Measurements from ENCODE around the gene PSMB2.

PSMB2 gene

GRCh38 chr1:35642471-35642955 lies 1.2 kb upstream of the PSMB2 start:
- DNase-seq (ENCODE audit: low read depth) = peak; percentile 56

DNA sequence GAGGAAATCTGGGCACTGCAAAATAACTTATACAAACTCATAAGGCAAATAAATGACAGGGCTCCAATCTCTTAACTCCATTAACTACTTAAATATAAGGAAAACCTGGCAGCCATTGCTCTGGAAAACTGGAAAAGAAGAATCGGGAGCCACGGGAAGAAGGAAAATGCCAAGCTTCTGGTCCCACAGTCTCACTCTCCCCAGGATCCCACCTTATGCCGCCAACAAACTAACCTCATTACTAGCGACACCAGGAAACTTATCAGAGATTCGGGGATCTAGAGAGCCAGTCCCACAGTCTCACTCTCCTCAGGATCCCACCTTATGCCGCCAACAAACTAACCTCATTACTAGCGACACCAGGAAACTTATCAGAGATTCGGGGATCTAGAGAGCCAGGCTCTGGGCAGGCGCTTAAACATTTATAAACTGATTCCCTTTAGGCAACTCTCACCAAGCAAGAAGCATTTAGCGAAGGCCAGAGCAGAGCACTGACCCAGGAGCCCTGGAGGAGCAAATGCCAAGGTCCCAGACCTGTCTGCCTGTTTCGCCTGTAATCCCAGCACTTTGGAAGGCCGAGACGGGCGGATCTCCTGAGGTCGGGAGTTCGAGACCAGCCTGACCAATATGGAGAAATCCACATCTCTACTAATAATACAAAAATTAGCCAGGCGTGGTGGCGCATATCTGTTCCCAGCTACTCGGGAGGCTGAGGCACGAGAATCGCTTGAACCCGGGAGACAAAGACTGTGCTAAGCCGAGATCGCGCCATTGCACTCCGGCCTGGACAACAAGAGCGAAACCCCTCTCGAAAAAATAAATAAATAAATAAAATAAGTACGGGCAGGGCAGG lies 720 bp downstream of the PSMB2 start:
- DNase-seq (ENCODE audit: low read depth) = no peak

- DNase-seq (ENCODE audit: low read depth) = no peak
These were observed 3.9 kb downstream of the PSMB2 start for GRCh38 chr1:35637401-35637809.

- no peak for DNase-seq (ENCODE audit: low read depth)
These were observed 7.8 kb downstream of the PSMB2 start for GRCh38 chr1:35633547-35633946.

- no peak for DNase-seq (ENCODE audit: low read depth)
These were observed 9.9 kb downstream of the PSMB2 start for GRCh38 chr1:35631396-35631795.

DNA sequence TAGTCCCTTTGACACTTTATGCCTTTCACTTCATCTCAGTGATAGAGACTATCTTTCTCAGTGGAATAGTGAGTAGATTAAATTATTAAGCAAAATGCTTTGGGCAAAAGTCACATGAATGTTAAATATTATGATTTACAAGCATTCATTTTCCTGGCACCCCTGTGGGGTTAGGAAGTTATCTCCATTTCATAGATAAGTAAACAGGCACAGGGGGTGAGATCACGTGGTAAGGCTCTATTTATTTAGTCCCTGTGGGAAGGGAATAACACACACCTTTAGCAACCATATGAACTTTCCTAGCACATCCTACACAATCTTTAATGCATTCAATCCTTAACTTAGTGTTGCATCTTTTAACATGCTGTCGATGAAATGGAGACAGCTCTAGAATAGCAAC lies 12.3 kb downstream of the PSMB2 start:
- no peak for DNase-seq (ENCODE audit: low read depth)

- DNase-seq (ENCODE audit: low read depth) = no peak
These were observed 17.5 kb downstream of the PSMB2 start for GRCh38 chr1:35623832-35624231.

GRCh38 chr1:35622510-35623178 lies 18.7 kb downstream of the PSMB2 start:
- DNase-seq (ENCODE audit: low read depth) = no peak

- DNase-seq (ENCODE audit: low read depth) = no peak
These were observed 21.8 kb downstream of the PSMB2 start for GRCh38 chr1:35619237-35620121.

DNA sequence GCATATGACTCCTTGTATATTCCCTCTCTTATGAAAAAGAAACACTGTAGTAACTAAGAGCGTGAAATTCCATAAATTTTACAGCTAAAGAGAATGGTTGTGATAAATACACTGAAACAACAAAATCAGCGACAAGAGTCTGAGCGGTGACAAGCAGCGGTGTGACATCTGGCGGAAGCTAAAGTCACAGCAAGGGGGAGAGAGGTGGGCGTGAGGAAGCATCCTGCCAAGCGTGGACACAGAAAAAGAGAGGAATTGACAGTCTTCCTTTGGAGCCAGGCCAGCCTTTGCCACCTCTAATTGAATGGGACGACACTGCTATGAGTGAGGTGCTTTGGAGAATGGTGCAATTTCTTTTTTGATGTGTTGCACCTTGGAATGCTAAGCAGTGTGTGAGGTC lies 25.9 kb downstream of the PSMB2 start:
- no peak for DNase-seq (ENCODE audit: low read depth)

- no peak for DNase-seq (ENCODE audit: low read depth)
These were observed 29.7 kb downstream of the PSMB2 start for GRCh38 chr1:35611655-35612054.

- no peak for DNase-seq (ENCODE audit: low read depth)
These were observed 35.5 kb downstream of the PSMB2 start for GRCh38 chr1:35605867-35606182.

GRCh38 chr1:35605071-35605866 lies 36.1 kb downstream of the PSMB2 start:
- no peak for DNase-seq (ENCODE audit: low read depth)

DNA sequence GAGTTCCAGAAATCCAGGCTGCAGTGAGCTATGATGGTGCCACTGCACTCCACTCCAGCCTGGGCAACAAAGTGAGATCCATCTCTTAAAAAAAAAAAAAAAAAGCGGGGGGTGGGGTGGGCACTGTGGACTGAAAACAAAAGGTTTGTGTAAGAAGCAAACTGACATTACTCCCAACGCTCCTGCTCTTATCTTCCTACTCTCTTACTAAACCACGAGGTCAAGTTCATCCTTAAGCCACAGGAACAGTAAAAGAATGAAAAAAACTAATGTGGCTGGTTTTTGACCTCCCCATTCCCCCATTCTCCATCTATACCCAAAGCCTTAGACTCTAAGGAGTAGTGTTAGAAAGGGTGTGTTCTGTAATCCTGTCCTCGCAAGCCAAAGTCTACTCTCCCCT lies 37.4 kb downstream of the PSMB2 start:
- no peak for DNase-seq (ENCODE audit: low read depth)

DNA sequence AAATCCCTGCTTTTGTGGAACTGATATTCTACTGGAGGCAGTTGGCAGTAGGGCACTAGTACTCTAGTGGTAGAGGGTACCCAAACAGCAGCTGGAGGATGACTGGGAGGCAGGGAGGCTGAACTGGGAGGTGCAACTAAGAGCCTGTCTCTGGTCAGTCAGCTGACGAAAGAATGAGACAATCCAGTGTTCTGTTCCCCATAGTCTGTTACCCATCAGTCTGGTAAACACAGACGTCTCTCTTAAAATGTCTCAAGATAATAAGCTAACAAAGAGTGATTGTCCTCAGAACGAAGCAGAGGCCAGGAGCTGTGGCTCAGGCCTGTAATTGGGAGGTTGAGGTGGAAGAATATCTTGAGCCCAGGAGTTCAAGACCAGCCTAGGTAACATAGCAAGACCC lies 37.9 kb downstream of the PSMB2 start:
- DNase-seq (ENCODE audit: low read depth) = no peak

DNA sequence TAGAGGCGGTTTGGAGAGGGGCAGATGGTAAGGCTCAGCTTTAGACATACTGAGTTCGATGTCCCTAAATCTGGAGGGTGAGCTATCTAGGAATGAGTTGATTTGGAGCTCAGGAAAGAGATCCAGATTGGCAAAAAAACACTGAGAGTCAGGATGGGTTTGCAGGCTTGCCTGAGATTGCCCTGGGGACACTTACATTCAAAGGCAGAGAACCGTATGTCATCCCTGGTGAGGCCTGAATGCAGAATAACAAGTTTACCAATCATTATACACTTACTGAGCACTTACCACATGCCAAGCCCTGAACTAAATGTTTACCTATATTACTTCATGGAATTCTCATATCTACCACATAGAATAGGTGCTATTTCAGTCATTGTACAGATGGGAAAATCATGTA lies 40.7 kb downstream of the PSMB2 start:
- no peak for DNase-seq (ENCODE audit: low read depth)

GRCh38 chr1:35599411-35599810 lies 41.9 kb downstream of the PSMB2 start:
- DNase-seq (ENCODE audit: low read depth) = no peak

- DNase-seq (ENCODE audit: low read depth) = no peak
These were observed 42.4 kb downstream of the PSMB2 start for GRCh38 chr1:35598895-35599294.

DNA sequence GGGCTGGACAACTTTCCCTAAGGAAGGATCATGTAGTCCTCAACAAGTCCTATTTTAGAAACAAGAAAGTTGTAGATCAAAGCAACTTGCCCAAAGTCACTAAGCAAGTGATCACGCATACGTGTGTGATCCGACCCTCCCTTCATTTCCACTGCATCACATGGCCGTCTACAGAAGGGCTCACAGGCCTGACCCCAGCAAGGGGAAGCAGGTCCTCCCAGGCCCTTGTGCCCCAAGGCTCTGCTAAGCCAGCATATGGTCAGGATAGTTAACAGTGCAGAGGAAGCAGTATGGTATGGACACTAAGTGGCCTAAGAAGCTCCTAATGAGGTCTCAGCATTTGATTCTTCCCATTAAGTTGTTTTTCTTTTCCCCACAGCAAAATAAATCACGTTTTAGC lies 43.5 kb downstream of the PSMB2 start:
- DNase-seq (ENCODE audit: low read depth) = no peak

GRCh38 chr1:35595684-35596083 lies 45.6 kb downstream of the PSMB2 start:
- no peak for DNase-seq (ENCODE audit: low read depth)

DNA sequence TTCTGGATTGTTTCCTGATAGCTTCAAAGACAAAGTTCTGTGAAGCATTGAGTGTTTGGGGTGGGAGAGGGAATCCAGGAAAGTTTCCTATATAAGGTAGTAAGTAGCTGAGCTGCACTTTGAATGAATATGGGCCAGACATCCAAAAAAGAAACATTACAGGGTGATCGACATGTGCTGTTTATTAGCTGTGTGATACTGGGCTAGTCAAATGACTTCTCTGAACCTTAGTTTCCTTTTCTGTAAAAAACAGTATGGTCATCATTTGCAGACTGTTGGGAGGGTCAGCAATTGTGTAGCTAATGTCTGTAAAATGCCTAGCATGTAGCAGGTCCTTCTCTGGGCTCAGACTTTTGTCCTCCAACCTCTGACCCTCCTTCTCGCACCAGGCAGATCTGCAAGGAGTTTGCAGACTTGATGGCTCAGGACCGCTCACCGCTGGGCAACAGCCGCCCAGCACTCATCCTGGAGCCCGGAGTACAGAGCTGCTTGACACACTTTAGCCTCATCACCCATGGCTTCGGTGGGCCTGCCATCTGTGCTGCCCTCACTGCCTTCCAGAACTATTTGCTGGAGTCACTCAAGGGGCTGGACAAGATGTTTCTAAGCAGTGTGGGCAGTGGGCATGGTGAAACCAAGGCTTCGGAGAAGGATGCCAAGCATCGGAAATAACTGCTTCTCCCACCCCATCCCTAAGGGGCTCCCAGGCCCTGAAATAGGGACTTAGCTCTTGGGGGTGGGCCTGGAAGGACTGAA lies 47.1 kb downstream of the PSMB2 start:
- DNase-seq (ENCODE audit: low read depth) = no peak

Data from CMK (cell line).